Neutrophil (primary cell): Measurements from ENCODE around the gene TMEM183A.

Experiments used
- H3K27ac ChIP-seq: fragments of 200-600 bp; sonication (generic); 2 replicates; pipeline ENCODE4 v1.5.1; 2016; ENCODE audit warnings: mild to moderate bottlenecking, moderate library complexity
- H3K27me3 ChIP-seq: fragments of 200-600 bp; sonication (generic); 2 replicates; pipeline ENCODE4 v1.6.0; 2016; ENCODE audit warnings: mild to moderate bottlenecking
- H3K36me3 ChIP-seq: fragments of 200-600 bp; sonication (generic); 2 replicates; pipeline ENCODE4 v1.5.1; 2017
- H3K4me1 ChIP-seq, 2 experiments: fragments of 200-600 bp in 1 of 2; sonication (generic) in 1 of 2; 1 replicate in 1 of 2; 2 replicates in 1 of 2; pipeline versions ENCODE4 v1.5.1 to v1.6.1; 2013 to 2016; ENCODE audit warnings: low read depth in 1 of 2, low read length in 1 of 2, mild to moderate bottlenecking in 1 of 2, moderate library complexity in 1 of 2; ENCODE audit not compliant: control insufficient read depth in 1 of 2, insufficient read depth in 1 of 2
- H3K4me3 ChIP-seq, 2 experiments: fragments of 200-600 bp in 1 of 2; sonication (generic) in 1 of 2; 1 replicate in 1 of 2; 2 replicates in 1 of 2; pipeline ENCODE4 v1.5.1; 2013 to 2016; ENCODE audit warnings: low read depth in 1 of 2, low read length in 1 of 2, mild to moderate bottlenecking in 1 of 2, moderate library complexity in 1 of 2
- H3K9me3 ChIP-seq: fragments of 200-600 bp; sonication (generic); 2 replicates; pipeline ENCODE4 v1.5.1; 2016
- CTCF ChIP-seq: fragments of 200-600 bp; sonication (generic); IDR thresholded peaks from 2 replicates; pipeline ENCODE4 v1.5.1; 2016; ENCODE audit warnings: antibody characterized with exemption

The TMEM183A gene

GRCh38 chr1:203006948-203007871 is at the start of gene TMEM183A:
TSS of gene TMEM183A (plus strand) at chr1:203007374. CDS start at chr1:203007466, 92 bp downstream.
- H3K36me3 ChIP-seq, result peaks cover 28% of the 10 kb centered on the region
- no peaks in the 10 kb centered on the region for H3K27me3 ChIP-seq
- TF ChIP-seq CTCF, result no peak

GRCh38 chr1:202957733-202958543 is 49.2 kb upstream of the TMEM183A start, which contains the start of gene ADIPOR1:
TSS of gene ADIPOR1 (minus strand) at chr1:202958312. CDS start at chr1:202951070, 7,242 bp downstream.
- Histone ChIP-seq H3K27ac (peak within 1 kb of the TSS; percentile 93), H3K27me3 (no peaks in the 10 kb centered on the region), H3K36me3 (peaks cover 33% of the 10 kb centered on the region), H3K4me3 (peak within 1 kb of the TSS; percentile 94 to 95), H3K9me3 (no peaks in the 10 kb centered on the region), H3K4me1 (peaks cover 54 to 56% of the 10 kb centered on the region in 2 experiments)
- TF ChIP-seq CTCF, result peak; percentile 58

More at GRCh38 chr1:203006948-203007871, at the start of gene TMEM183A:
- Histone ChIP-seq H3K4me3 (peak within 1 kb of the TSS; percentile 75 to 99), H3K9me3 (no peaks in the 10 kb centered on the region), H3K4me1 (peaks cover 18 to 25% of the 10 kb centered on the region in 2 experiments), H3K27ac (peak within 1 kb of the TSS; percentile 94)

GRCh38 chr1:202958544-202959275 is 48.5 kb upstream of the TMEM183A start:
- H3K4me1 ChIP-seq, result peaks cover 47 to 48% of the 10 kb centered on the region in 2 experiments
- peaks cover 41% of the 10 kb centered on the region for H3K36me3 ChIP-seq
- no peaks in the 10 kb centered on the region for H3K27me3 ChIP-seq
- H3K27ac ChIP-seq, result peak overlapping the region; percentile 93
- TF ChIP-seq CTCF, result no peak
- no peaks in the 10 kb centered on the region for H3K9me3 ChIP-seq
- peak overlapping the region; percentile 94 to 95 for H3K4me3 ChIP-seq

GRCh38 chr1:202959276-202959620 is 47.9 kb upstream of the TMEM183A start:
- peaks cover 44% of the 10 kb centered on the region for H3K36me3 ChIP-seq
- H3K27ac ChIP-seq, result peak overlapping the region; percentile 93
- no peak overlapping the region for H3K4me3 ChIP-seq

More at GRCh38 chr1:202959276-202959620, 47.9 kb upstream of the TMEM183A start:
- Histone ChIP-seq H3K27me3 (no peaks in the 10 kb centered on the region), H3K9me3 (no peaks in the 10 kb centered on the region), H3K4me1 (peaks cover 41 to 43% of the 10 kb centered on the region in 2 experiments)
- TF ChIP-seq CTCF, result no peak
